SK-N-SH treated with all-trans-retinoic acid at 6 μM for 48 hours (cell line): ENCODE data around the gene NID1.

Experiments
- BACH2 ChIP-seq: fragments of 250-450 bp; sonication (Bioruptor Pico); IDR thresholded peaks from 2 replicates; pipeline ENCODE4 v1.9.0; 2021; ENCODE audit warnings: mild to moderate bottlenecking, borderline replicate concordance
- ESRRG ChIP-seq: fragments of 250-450 bp; sonication (Bioruptor Pico); IDR thresholded peaks from 2 replicates; pipeline ENCODE4 v1.6.1; 2021; ENCODE audit warnings: mild to moderate bottlenecking
- OSR1 ChIP-seq: fragments of 250-450 bp; sonication (Bioruptor Pico); IDR thresholded peaks from 2 replicates; pipeline ENCODE4 v1.8.0; 2022; ENCODE audit warnings: moderate library complexity, mild to moderate bottlenecking, inconsistent platforms
- RARB ChIP-seq: fragments of 250-450 bp; sonication (Bioruptor Pico); IDR thresholded peaks from 2 replicates; pipeline ENCODE4 v1.8.0; 2021; ENCODE audit warnings: mild to moderate bottlenecking, moderate library complexity
- SNAI2 ChIP-seq: fragments of 250-450 bp; sonication (Bioruptor Pico); IDR thresholded peaks from 2 replicates; pipeline ENCODE4 v1.5.0; 2020; ENCODE audit warnings: mild to moderate bottlenecking, moderate library complexity
- TCF4 ChIP-seq: fragments of 250-450 bp; sonication (Bioruptor Pico); IDR thresholded peaks from 2 replicates; pipeline ENCODE4 v1.8.0; 2021; ENCODE audit warnings: mild to moderate bottlenecking, moderate library complexity, borderline replicate concordance
- TOX ChIP-seq: fragments of 250-450 bp; sonication (Bioruptor Pico); IDR thresholded peaks from 2 replicates; pipeline ENCODE4 v1.8.0; 2021; ENCODE audit warnings: mild to moderate bottlenecking, moderate library complexity, borderline replicate concordance
- TSHZ2 ChIP-seq: fragments of 250-450 bp; sonication (Bioruptor Pico); IDR thresholded peaks from 2 replicates; pipeline ENCODE4 v1.5.0; 2020; ENCODE audit warnings: mild to moderate bottlenecking, moderate library complexity
- ZFP3 ChIP-seq: fragments of 250-450 bp; sonication (Bioruptor Pico); IDR thresholded peaks from 2 replicates; pipeline ENCODE4 v1.5.0; 2020; ENCODE audit warnings: mild to moderate bottlenecking, moderate library complexity
- ZFP30 ChIP-seq: fragments of 450-650 bp; formaldehyde crosslinking; IDR thresholded peaks from 2 replicates; pipeline ENCODE4 v1.5.0; 2022; ENCODE audit warnings: mild to moderate bottlenecking, moderate library complexity
- ZNF70 ChIP-seq: fragments of 450-650 bp; formaldehyde crosslinking; IDR thresholded peaks from 2 replicates; pipeline ENCODE4 v1.5.0; 2020; ENCODE audit warnings: mild to moderate bottlenecking, moderate library complexity
- ZNF8 ChIP-seq: fragments of 450-650 bp; formaldehyde crosslinking; IDR thresholded peaks from 2 replicates; pipeline ENCODE4 v1.5.0; 2020; ENCODE audit warnings: mild to moderate bottlenecking, moderate library complexity
- TF ChIP-seq, protein P1 (sequence below): fragments of 250-450 bp; sonication (Bioruptor Pico); IDR thresholded peaks from 2 replicates; pipeline ENCODE4 v1.8.0; 2020; ENCODE audit warnings: mild to moderate bottlenecking, moderate library complexity, borderline replicate concordance
- TF ChIP-seq, protein P2 (sequence below): fragments of 250-450 bp; sonication (Bioruptor Pico); IDR thresholded peaks from 2 replicates; pipeline ENCODE4 v1.5.1; 2020; ENCODE audit warnings: low read depth, mild to moderate bottlenecking, moderate library complexity

DNA sequence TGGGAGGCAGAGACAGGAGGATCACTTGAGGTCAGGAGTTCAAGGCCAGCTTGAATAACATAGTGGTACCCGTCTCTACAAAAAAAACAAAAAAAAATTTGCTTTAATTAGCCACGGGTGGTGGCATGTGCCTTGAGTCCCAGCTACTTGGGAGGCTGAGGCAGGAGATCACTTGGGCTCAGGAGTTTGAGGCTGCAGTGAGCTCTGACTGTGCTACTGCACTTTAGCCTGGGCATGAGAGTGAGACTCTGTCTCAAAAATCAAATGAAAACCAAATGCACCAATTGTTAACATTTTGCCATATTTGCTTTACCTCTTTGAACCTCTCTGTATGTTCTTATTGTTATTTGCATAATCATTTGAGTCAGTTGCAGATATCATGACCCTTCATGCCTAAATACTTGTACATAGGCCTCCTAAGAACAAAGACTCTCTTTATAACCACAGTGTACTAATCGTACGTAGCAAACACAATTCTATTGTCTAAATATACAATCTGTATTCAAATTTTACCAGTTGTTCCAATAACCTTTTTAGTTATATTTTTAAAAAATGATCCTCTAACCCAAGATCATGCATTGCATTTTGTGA is 8.5 kb upstream of the NID1 start:
- TF ChIP-seq TSHZ2 = no peak
- no peak for TF ChIP-seq TOX (CRISPR knock-in tag)
- no peak for TF ChIP-seq OSR1 (CRISPR knock-in tag)
- TF ChIP-seq ZNF70 (CRISPR knock-in tag) = no peak
- no peak for TF ChIP-seq RARB (CRISPR knock-in tag)
- TF ChIP-seq TCF4 (CRISPR knock-in tag) = no peak
- TF ChIP-seq ZFP30 (CRISPR knock-in tag) = no peak
- TF ChIP-seq, protein P1, sequence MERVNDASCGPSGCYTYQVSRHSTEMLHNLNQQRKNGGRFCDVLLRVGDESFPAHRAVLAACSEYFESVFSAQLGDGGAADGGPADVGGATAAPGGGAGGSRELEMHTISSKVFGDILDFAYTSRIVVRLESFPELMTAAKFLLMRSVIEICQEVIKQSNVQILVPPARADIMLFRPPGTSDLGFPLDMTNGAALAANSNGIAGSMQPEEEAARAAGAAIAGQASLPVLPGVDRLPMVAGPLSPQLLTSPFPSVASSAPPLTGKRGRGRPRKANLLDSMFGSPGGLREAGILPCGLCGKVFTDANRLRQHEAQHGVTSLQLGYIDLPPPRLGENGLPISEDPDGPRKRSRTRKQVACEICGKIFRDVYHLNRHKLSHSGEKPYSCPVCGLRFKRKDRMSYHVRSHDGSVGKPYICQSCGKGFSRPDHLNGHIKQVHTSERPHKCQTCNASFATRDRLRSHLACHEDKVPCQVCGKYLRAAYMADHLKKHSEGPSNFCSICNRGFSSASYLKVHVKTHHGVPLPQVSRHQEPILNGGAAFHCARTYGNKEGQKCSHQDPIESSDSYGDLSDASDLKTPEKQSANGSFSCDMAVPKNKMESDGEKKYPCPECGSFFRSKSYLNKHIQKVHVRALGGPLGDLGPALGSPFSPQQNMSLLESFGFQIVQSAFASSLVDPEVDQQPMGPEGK (CRISPR knock-in tag) = no peak
- TF ChIP-seq ZFP3 (CRISPR knock-in tag) = no peak
- TF ChIP-seq ZNF8 = no peak
- no peak for TF ChIP-seq ESRRG (CRISPR knock-in tag)
- TF ChIP-seq BACH2 (CRISPR knock-in tag) = no peak
- no peak for TF ChIP-seq SNAI2 (CRISPR knock-in tag)
- TF ChIP-seq, protein P2, sequence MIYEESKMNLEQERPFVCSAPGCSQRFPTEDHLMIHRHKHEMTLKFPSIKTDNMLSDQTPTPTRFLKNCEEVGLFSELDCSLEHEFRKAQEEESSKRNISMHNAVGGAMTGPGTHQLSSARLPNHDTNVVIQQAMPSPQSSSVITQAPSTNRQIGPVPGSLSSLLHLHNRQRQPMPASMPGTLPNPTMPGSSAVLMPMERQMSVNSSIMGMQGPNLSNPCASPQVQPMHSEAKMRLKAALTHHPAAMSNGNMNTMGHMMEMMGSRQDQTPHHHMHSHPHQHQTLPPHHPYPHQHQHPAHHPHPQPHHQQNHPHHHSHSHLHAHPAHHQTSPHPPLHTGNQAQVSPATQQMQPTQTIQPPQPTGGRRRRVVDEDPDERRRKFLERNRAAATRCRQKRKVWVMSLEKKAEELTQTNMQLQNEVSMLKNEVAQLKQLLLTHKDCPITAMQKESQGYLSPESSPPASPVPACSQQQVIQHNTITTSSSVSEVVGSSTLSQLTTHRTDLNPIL (CRISPR knock-in tag) = no peak
